LNCaP clone FGC (cell line): ENCODE data around the gene PTPN14.
A peak's percentile ranks its signal among the peaks of the same experiment; 100 is the strongest.

Source experiments
- DNase-seq: peaks from one replicate; pipeline ENCODE4 v3.0.0-alpha.2; 2011; ENCODE audit warnings: low read depth
- H3K4me3 ChIP-seq: 2 replicates; pipeline ENCODE4 v1.5.1; 2011; ENCODE audit warnings: mild to moderate bottlenecking, low read depth, low read length, control low read depth
- TF ChIP-seq, protein P1 (sequence below): IDR thresholded peaks from 2 replicates; pipeline ENCODE4 v1.5.1; 2012; ENCODE audit warnings: mild to moderate bottlenecking; ENCODE audit not compliant: control insufficient read depth, insufficient read depth; ENCODE audit errors: extremely low read depth

Gene PTPN14

DNA sequence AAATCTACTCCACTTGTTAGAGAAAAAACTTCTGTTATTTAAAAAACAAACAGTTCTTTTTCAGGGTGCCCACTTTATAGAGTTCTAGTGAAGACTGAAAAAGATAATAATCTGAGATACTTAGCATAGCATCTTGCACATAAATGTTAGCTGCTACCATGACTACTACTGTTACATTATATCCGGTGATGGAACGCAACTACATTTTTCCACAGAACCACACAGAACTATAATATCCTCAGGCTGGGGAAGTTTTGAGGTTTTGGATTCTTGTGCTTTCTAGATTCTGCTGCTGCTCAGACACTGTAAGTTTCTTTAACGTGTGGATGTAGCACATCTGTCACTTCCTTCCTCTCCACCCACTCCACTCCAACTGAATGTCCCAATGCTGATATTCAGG lies 110.3 kb downstream of the PTPN14 start:
- TF ChIP-seq, protein P1, sequence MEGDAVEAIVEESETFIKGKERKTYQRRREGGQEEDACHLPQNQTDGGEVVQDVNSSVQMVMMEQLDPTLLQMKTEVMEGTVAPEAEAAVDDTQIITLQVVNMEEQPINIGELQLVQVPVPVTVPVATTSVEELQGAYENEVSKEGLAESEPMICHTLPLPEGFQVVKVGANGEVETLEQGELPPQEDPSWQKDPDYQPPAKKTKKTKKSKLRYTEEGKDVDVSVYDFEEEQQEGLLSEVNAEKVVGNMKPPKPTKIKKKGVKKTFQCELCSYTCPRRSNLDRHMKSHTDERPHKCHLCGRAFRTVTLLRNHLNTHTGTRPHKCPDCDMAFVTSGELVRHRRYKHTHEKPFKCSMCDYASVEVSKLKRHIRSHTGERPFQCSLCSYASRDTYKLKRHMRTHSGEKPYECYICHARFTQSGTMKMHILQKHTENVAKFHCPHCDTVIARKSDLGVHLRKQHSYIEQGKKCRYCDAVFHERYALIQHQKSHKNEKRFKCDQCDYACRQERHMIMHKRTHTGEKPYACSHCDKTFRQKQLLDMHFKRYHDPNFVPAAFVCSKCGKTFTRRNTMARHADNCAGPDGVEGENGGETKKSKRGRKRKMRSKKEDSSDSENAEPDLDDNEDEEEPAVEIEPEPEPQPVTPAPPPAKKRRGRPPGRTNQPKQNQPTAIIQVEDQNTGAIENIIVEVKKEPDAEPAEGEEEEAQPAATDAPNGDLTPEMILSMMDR, result no peak
- H3K4me3 ChIP-seq, result no peak overlapping the region
- no peak for DNase-seq

DNA sequence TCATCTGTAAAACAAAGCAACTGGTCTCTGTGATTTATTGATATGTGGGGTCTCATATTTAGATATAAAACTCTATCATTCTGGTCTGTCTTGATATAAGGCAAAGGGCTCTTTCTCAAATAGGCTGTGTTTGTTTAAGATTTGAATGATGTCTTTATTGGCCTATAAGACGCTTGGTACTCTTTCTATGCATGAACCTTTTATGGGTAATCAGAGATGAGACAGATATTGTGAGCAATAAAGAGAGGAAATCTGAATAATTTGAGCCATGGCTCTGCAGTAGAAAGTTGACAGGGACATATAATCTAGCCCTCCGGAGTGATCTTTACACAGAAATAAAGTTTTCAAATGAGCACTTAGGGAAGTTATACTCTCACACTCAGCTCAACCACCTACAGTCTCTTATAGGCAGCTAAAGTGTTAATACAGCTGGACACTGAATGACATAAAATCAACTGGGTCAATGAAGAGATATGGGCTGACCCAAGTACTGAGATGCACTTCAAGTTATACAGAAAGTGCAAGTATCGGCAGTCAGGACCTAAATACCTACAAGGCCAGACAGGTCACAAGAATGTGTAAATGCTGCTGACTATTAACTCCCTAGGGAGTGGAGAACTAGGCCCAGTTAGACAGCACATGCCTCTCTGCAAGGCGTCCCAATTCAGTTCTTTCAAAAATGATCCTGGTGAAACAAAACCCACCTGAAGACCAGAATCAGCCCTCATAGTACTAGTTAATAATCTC lies 111.0 kb downstream of the PTPN14 start:
- H3K4me3 ChIP-seq, result no peak overlapping the region; the same call in 1 of the 2 replicates
- peak; percentile 75 for DNase-seq
- TF ChIP-seq, protein P1, result no peak

DNA sequence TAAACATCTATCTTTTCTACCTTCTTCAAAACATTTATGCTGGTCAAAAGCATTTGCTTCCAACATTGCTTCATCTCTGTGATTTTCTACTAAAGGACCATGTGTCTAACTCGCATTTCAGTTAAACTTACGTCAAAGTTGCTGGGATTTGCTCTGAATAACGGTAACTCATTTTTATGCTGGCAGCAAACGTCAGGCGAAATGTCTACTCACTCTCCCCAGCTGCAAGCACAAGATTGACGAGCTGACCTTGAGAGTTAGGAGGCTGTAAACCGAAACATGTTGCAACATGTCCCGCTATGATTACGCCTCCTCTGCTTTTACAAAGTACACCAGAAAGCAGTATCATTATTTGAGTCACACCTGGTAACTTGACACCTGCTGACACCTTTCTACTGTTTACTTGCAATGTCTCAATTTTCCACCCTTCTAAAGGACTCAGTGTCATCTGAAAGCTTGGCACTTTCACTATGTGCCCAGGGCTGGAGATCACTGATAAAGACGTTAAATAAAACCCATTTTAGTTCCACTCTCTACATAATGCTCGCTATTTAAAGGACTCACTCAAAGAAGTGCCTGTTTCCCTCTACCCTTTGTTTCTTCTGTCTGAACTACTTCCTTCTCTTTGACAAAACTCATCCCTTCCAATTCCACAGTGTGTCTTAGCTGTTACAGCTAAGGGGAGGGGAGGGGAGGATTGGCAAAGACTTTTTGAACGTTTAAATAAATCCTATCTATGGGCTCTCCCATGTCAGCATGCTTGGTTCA lies 111.9 kb downstream of the PTPN14 start:
- peak; percentile 78 for DNase-seq
- TF ChIP-seq, protein P1, result no peak

DNA sequence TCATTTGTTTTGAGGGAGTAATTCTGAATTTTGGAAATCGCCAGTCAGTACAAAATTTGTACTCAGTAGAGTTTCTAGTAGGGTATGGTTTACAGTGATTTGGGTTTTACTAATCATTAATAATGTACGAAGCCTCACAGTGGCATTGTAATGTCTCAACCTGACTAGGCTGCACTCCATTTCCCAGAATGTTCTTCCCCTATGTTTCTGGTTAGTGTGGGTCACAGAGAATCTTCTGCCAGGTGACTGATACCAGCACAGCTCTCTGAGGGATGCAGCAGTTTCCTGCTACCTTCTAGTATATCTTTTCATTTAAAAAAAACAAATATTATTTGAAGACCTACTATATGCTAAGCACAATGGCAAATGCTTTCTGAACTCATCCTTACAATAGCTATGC lies 112.9 kb downstream of the PTPN14 start:
- H3K4me3 ChIP-seq, result no peak overlapping the region
- no peak for DNase-seq
- TF ChIP-seq, protein P1, result no peak

More for the DNA sequence above, 111.9 kb downstream of the PTPN14 start:
- H3K4me3 ChIP-seq, result peak overlapping the region; percentile 36

DNA sequence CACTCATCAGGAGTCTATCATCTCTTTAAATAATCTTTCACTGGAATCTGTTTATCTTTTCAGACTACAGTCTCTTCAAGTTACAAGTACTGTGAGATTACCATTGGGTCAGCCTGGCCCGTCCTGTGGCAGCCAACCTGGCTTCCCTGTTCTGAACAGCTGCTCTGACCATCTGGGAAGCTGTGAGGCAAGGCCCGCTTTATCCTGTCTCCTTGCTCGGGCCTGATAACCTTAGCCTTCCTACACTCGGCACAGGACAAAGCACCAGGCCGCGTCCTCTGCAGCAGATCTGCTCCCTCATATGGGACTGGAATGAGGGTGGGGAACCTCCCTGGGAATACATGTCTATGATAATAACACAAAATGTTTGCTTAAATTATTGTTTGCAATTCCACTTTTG lies 113.3 kb downstream of the PTPN14 start:
- DNase-seq, result no peak
- H3K4me3 ChIP-seq, result no peak overlapping the region
- TF ChIP-seq, protein P1, result no peak

DNA sequence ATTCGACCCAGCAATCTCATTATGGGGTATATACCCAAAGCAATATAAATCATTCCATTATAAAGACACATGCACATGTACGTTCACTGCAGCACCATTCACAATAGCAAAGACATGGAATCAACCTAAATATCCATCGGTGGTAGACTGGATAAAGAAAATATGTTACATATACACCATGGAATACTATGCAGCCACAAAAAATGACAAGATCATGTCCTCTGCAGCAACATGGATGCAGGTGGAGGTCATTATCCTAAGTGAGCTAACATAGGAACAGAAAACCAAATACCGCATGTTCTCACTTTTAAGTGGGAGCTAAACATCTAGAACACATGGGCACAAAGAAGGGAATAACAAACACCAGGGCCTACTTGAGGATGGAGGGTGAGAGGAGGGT lies 115.5 kb downstream of the PTPN14 start:
- H3K4me3 ChIP-seq, result no peak overlapping the region
- TF ChIP-seq, protein P1, result no peak

More for the DNA sequence above, 115.5 kb downstream of the PTPN14 start:
- no peak for DNase-seq
